A549 (cell line): Measurements from ENCODE around the gene DIS3L2. TPM values are rescaled to one million over a fixed set of nuclear protein-coding genes. Genes with fewer than 3 reads are reported as not detected.
"Not testable (repeated sequence)": the region's sequence is repeated elsewhere in the genome, so short reads cannot be mapped to it uniquely, and the experiment has no call there.

Experiments used
- ATAC-seq, 2 experiments: fragments of 200-7000 bp in 1 of 2; fragments of >200 bp in 1 of 2; cut with Nextera tagmentation in 1 of 2; cut with Tn5 transposase in 1 of 2; 3 replicates each; pipeline versions ENCODE4 v1.8.0 to v1.9.1; 2018 to 2020; ENCODE audit warnings: mild to moderate bottlenecking in 1 of 2, moderate library complexity in 1 of 2
- CTCF ChIA-PET: fragments of 300-600 bp; sonication (Branson Sonifier 250); formaldehyde crosslinking; extraction: SDS; loops from one replicate; lab custom pipeline; 2021; ENCODE audit warnings: antibody characterized with exemption, inconsistent platforms; lab: Yijun Ruan, JAX
- POLR2A ChIA-PET: fragments of 350-600 bp; formaldehyde crosslinking; extraction: SDS; loops from one replicate; lab custom pipeline; 2021; ENCODE audit warnings: antibody characterized with exemption, inconsistent platforms; lab: Yijun Ruan, JAX
- DNase-seq, 2 experiments: peaks; one replicate each; pipeline versions ENCODE4 v3.0.0 to v3.0.0-alpha.2; 2011 to 2016; ENCODE audit warnings: low read depth in 1 of 2, low spot score in 1 of 2
- FAIRE-seq: peaks from 2 replicates; lab custom pipeline; 2011; peaks lifted over from hg19 to GRCh38; lab: Jason Lieb, UNC
- H3K27ac ChIP-seq, 2 experiments: fragments of >200 bp; sonication (Bioruptor Twin); formaldehyde crosslinking; 3 replicates each; pipeline ENCODE4 v1.5.1; 2016 to 2017
- H3K4me1 ChIP-seq: fragments of >200 bp; sonication (Bioruptor Twin); formaldehyde crosslinking; 3 replicates; pipeline ENCODE4 v1.6.1; 2016
- H3K4me2 ChIP-seq: fragments of >200 bp; sonication (Bioruptor Twin); formaldehyde crosslinking; 3 replicates; pipeline ENCODE4 v1.6.1; 2016
- H3K4me3 ChIP-seq: fragments of >200 bp; sonication (Bioruptor Twin); formaldehyde crosslinking; 3 replicates; pipeline ENCODE4 v1.5.1; 2016
- H3K9me3 ChIP-seq: fragments of >200 bp; sonication (Bioruptor Twin); formaldehyde crosslinking; 3 replicates; pipeline ENCODE4 v1.6.1; 2016
- BHLHE40 ChIP-seq: IDR thresholded peaks from 2 replicates; pipeline ENCODE4 v1.6.1; 2012; ENCODE audit warnings: low read depth, low read length, inconsistent platforms
- CHD4 ChIP-seq: fragments of 200-600 bp; sonication (generic); IDR thresholded peaks from 2 replicates; pipeline ENCODE4 v1.6.1; 2016; ENCODE audit warnings: antibody characterized with exemption, mild to moderate bottlenecking, borderline replicate concordance
- EHF ChIP-seq: fragments of 250-450 bp; sonication (Bioruptor Pico); IDR thresholded peaks from 2 replicates; pipeline ENCODE4 v1.5.0; 2020; ENCODE audit warnings: mild to moderate bottlenecking
- EHMT2 ChIP-seq: fragments of 200-600 bp; sonication (generic); IDR thresholded peaks from 2 replicates; pipeline ENCODE4 v1.6.1; 2016; ENCODE audit warnings: antibody characterized with exemption, low read depth, mild to moderate bottlenecking, moderate library complexity
- GATA3 ChIP-seq: IDR thresholded peaks from 2 replicates; pipeline ENCODE4 v1.6.1; 2012; ENCODE audit warnings: borderline replicate concordance
- KDM1A ChIP-seq: fragments of 200-600 bp; sonication (generic); IDR thresholded peaks from 2 replicates; pipeline ENCODE4 v1.6.1; 2016; ENCODE audit warnings: low read depth, mild to moderate bottlenecking
- KDM5A ChIP-seq: fragments of 200-600 bp; sonication (generic); IDR thresholded peaks from 2 replicates; pipeline ENCODE4 v1.6.1; 2016; ENCODE audit warnings: antibody characterized with exemption, mild to moderate bottlenecking
- NPAS2 ChIP-seq: fragments of 250-450 bp; sonication (Bioruptor Pico); IDR thresholded peaks from 2 replicates; pipeline ENCODE4 v1.8.0; 2022; ENCODE audit warnings: mild to moderate bottlenecking, moderate library complexity, borderline replicate concordance
- PHF8 ChIP-seq: fragments of 200-600 bp; sonication (generic); IDR thresholded peaks from 2 replicates; pipeline ENCODE4 v1.6.1; 2016; ENCODE audit warnings: low read depth, mild to moderate bottlenecking, antibody characterized with exemption, moderate library complexity, borderline replicate concordance
- RAD21 ChIP-seq, 2 experiments: fragments of >200 bp in 1 of 2; sonication (Bioruptor Twin) in 1 of 2; formaldehyde crosslinking in 1 of 2; IDR thresholded peaks in 1 of 2; conservative IDR thresholded peaks in 1 of 2; 2 replicates in 1 of 2; 3 replicates in 1 of 2; pipeline ENCODE4 v1.6.1; 2012 to 2018; ENCODE audit warnings: inconsistent platforms in 1 of 2
- RFX5 ChIP-seq: fragments of 450-650 bp; IDR thresholded peaks from 2 replicates; pipeline ENCODE4 v1.7.1; 2014; ENCODE audit warnings: antibody characterized with exemption, mild to moderate bottlenecking, moderate library complexity
- TFCP2L1 ChIP-seq: fragments of 250-450 bp; sonication (Bioruptor Pico); IDR thresholded peaks from 2 replicates; pipeline ENCODE4 v1.5.0; 2021; ENCODE audit warnings: mild to moderate bottlenecking
- TP53 ChIP-seq: fragments of 250-450 bp; sonication (Bioruptor Pico); IDR thresholded peaks from 2 replicates; pipeline ENCODE4 v1.5.0; 2021; ENCODE audit warnings: mild to moderate bottlenecking, moderate library complexity
- USF2 ChIP-seq: fragments of 450-650 bp; IDR thresholded peaks from 2 replicates; pipeline ENCODE4 v1.6.1; 2014; ENCODE audit warnings: antibody characterized with exemption
- ZC3H11A ChIP-seq: fragments of 450-650 bp; IDR thresholded peaks from 2 replicates; pipeline ENCODE4 v1.6.1; 2014; ENCODE audit warnings: antibody characterized with exemption, mild to moderate bottlenecking
- WGBS: methylation state at CpG from one replicate; pipeline ENCODE4 v1.1.6; 2017; ENCODE audit errors: missing lambda C conversion rate; 5-methylcytosine and 5-hydroxymethylcytosine counted together
- polyA plus RNA-seq, 4 experiments: library from polyadenylated mRNA; depleted of rRNA in 3 of 4; stranded (reverse); fragments of >200 nt; fragmentation: RNase III in 1 of 4; extraction: RNeasy Plus Mini Kit Qiagen cat#74134 plus additional on column Dnase treatment in 1 of 4; gene quantifications; 2 replicates in 3 of 4; 3 replicates in 1 of 4; pipeline ENCODE4 v1.2.3, GENCODE V29; 2011 to 2017
- TF ChIP-seq, protein P1 (sequence below): fragments of 200-600 bp; sonication (generic); IDR thresholded peaks from 2 replicates; pipeline ENCODE4 v1.6.1; 2016; ENCODE audit warnings: antibody characterized with exemption, mild to moderate bottlenecking, moderate library complexity
- TF ChIP-seq, protein P2 (sequence below): fragments of 150-350 bp; IDR thresholded peaks from 2 replicates; pipeline ENCODE4 v1.6.1; 2014; ENCODE audit warnings: low read depth, mild to moderate bottlenecking, low read length
- TF ChIP-seq, protein P3 (sequence below): fragments of >200 bp; sonication (Bioruptor Twin); formaldehyde crosslinking; IDR thresholded peaks from 2 replicates; pipeline ENCODE4 v1.6.1; 2016

Gene DIS3L2
- polyA plus RNA-seq, 2 of the 4 experiments (the other 2 are of a cell fraction), result 14.9 to 15.4 TPM

GRCh38 chr2:232382331-232383225 lies 421.1 kb downstream of the DIS3L2 start:
- peaks cover 12% of the 10 kb centered on the region for H3K4me1 ChIP-seq
- CTCF ChIA-PET, result no interaction called here
- no peak overlapping the region for H3K4me2 ChIP-seq
- FAIRE-seq (no peak), DNase-seq (no peak), ATAC-seq (no peak)
- POLR2A ChIA-PET, result no interaction called here
- no peak overlapping the region for H3K27ac ChIP-seq
- no peak for TF ChIP-seq RAD21 (conservative IDR thresholded peaks at IDR 0.05 in 1 of 2, IDR thresholded peaks at IDR 0.05 in 1 of 2)
- no peak for TF ChIP-seq BHLHE40
- TF ChIP-seq EHF (CRISPR knock-in tag), result no peak
- no peak for TF ChIP-seq KDM5A
- no peak for TF ChIP-seq ZC3H11A
- TF ChIP-seq NPAS2 (CRISPR knock-in tag), result no peak
- no peak for TF ChIP-seq TP53 (CRISPR knock-in tag)
- no peak for TF ChIP-seq EHMT2
- TF ChIP-seq RFX5, result no peak
- TF ChIP-seq KDM1A, result no peak
- 59% methylated on average over 18 of the region's 18 CpGs for WGBS
- H3K4me3 ChIP-seq, result no peak overlapping the region
- H3K9me3 ChIP-seq, result no peaks in the 10 kb centered on the region

DNA sequence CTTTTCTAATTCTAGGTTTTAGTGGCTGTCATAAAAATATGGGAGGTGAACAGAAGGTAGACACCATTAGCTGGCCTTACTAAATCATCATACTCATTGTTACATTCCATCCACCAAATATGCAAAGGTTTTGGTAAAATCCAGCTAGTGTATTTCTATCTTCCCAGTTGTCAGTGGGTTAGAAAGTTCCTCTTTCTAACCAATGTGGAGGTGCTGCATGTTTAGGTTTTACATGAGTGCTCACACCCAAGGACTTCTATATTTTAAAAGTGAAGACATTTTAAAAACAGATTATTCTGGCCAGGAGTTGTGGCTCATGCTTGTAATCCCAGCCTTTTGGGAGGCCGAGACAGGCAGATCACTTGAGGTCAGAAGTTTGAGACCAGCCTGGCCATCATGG lies 423.0 kb downstream of the DIS3L2 start:
- TF ChIP-seq, protein P1, sequence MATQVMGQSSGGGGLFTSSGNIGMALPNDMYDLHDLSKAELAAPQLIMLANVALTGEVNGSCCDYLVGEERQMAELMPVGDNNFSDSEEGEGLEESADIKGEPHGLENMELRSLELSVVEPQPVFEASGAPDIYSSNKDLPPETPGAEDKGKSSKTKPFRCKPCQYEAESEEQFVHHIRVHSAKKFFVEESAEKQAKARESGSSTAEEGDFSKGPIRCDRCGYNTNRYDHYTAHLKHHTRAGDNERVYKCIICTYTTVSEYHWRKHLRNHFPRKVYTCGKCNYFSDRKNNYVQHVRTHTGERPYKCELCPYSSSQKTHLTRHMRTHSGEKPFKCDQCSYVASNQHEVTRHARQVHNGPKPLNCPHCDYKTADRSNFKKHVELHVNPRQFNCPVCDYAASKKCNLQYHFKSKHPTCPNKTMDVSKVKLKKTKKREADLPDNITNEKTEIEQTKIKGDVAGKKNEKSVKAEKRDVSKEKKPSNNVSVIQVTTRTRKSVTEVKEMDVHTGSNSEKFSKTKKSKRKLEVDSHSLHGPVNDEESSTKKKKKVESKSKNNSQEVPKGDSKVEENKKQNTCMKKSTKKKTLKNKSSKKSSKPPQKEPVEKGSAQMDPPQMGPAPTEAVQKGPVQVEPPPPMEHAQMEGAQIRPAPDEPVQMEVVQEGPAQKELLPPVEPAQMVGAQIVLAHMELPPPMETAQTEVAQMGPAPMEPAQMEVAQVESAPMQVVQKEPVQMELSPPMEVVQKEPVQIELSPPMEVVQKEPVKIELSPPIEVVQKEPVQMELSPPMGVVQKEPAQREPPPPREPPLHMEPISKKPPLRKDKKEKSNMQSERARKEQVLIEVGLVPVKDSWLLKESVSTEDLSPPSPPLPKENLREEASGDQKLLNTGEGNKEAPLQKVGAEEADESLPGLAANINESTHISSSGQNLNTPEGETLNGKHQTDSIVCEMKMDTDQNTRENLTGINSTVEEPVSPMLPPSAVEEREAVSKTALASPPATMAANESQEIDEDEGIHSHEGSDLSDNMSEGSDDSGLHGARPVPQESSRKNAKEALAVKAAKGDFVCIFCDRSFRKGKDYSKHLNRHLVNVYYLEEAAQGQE, result no peak
- TF ChIP-seq CHD4, result no peak
- TF ChIP-seq, protein P2, sequence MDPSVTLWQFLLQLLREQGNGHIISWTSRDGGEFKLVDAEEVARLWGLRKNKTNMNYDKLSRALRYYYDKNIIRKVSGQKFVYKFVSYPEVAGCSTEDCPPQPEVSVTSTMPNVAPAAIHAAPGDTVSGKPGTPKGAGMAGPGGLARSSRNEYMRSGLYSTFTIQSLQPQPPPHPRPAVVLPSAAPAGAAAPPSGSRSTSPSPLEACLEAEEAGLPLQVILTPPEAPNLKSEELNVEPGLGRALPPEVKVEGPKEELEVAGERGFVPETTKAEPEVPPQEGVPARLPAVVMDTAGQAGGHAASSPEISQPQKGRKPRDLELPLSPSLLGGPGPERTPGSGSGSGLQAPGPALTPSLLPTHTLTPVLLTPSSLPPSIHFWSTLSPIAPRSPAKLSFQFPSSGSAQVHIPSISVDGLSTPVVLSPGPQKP, result no peak
- no peak for TF ChIP-seq TFCP2L1
- TF ChIP-seq, protein P3, sequence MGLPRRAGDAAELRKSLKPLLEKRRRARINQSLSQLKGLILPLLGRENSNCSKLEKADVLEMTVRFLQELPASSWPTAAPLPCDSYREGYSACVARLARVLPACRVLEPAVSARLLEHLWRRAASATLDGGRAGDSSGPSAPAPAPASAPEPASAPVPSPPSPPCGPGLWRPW, result no peak
- TF ChIP-seq BHLHE40, result no peak
- TF ChIP-seq GATA3, result no peak
- no peak for TF ChIP-seq USF2
- TF ChIP-seq PHF8, result no peak
- WGBS, result 82% methylated on average over 1 of the region's 1 CpG
- H3K4me3 ChIP-seq, result no peak overlapping the region
- ChIA-PET POLR2A (no interaction called here), CTCF (interaction anchor here (0.6 to 1.5 kb wide), 4 partner anchors 7 to 622 kb away, joined by 3 to 6 read pairs (median 3); no protein-coding TSS in a partner anchor)
- FAIRE-seq (no peak), DNase-seq (no peak), ATAC-seq (no peak)
- no peak overlapping the region for H3K4me2 ChIP-seq
- no peaks in the 10 kb centered on the region for H3K9me3 ChIP-seq
- H3K27ac ChIP-seq, result no peak overlapping the region
- peaks cover 14% of the 10 kb centered on the region for H3K4me1 ChIP-seq

- H3K4me1 ChIP-seq, result peaks cover 20% of the 10 kb centered on the region
- H3K9me3 ChIP-seq, H3K4me2 ChIP-seq, DNase-seq, FAIRE-seq, H3K4me3 ChIP-seq, ATAC-seq, H3K27ac ChIP-seq, POLR2A ChIA-PET: not testable (repeated sequence)
- CTCF ChIA-PET, result interaction anchor here (0.6 to 1.5 kb wide), 4 partner anchors 11 to 622 kb away, joined by 3 to 4 read pairs (median 3); no protein-coding TSS in a partner anchor
Measured at GRCh38 chr2:232385058-232385457, 423.5 kb downstream of the DIS3L2 start.
